Measurements from ENCODE around the gene VTN.

GRCh38 chr17:28372203-28372944 lies 2.3 kb upstream of the VTN start:
- TF ChIP-seq POLR2AphosphoS5 (IDR thresholded peaks at IDR 0.05; ENCODE audit: insufficient read depth, low read depth, low read length): no peak
- no peak for TF ChIP-seq FOS (IDR thresholded peaks at IDR 0.05; ENCODE audit: borderline replicate concordance, insufficient read depth, low read length)
- no peak for TF ChIP-seq JUN (IDR thresholded peaks at IDR 0.05; ENCODE audit: borderline replicate concordance, insufficient read depth, insufficient read length, low read depth)

Data from endothelial cell of umbilical vein (primary cell).